IMR-90 (cell line): Measurements from ENCODE around the gene DENND2D. TPM values are rescaled to one million over a fixed set of nuclear protein-coding genes. Genes with fewer than 3 reads are reported as not detected.

Source experiments
- ATAC-seq: fragments of 200-7000 bp; cut with Tn5 transposase; 2 replicates; pipeline ENCODE4 v1.9.1; 2020; ENCODE audit warnings: low read depth, mild to moderate bottlenecking, moderate library complexity
- BruUV-seq: library from RNA; stranded (reverse); fragments of 400-500 nt; replicated peaks from 2 replicates; lab custom pipeline; 2021; lab: Mats Ljungman, UMichigan
- CTCF ChIA-PET: fragments of 300-600 bp; formaldehyde crosslinking; extraction: SDS; loops from one replicate; lab custom pipeline; 2021; ENCODE audit warnings: antibody characterized with exemption; lab: Yijun Ruan, JAX
- POLR2A ChIA-PET: fragments of 300-600 bp; sonication (Branson Sonifier 250); formaldehyde crosslinking; loops from one replicate; lab custom pipeline; 2022; ENCODE audit warnings: antibody characterized with exemption; ENCODE audit not compliant: unreplicated experiment; lab: Charles Lee
- DNase-seq: peaks from one replicate; pipeline ENCODE4 v3.0.0; 2013
- H2AFZ ChIP-seq: replicated peaks from 2 replicates; pipeline ENCODE3; 2013; ENCODE audit warnings: low read length, mild to moderate bottlenecking; ENCODE audit not compliant: poor library complexity
- H2AK5ac ChIP-seq: 2 replicates; pipeline ENCODE4 v1.6.1; 2013; ENCODE audit warnings: low read depth, low read length, inconsistent platforms
- H2AK9ac ChIP-seq: replicated peaks from 2 replicates; pipeline ENCODE3; 2013; ENCODE audit warnings: mild to moderate bottlenecking, low read depth, low read length, moderate library complexity; ENCODE audit not compliant: poor library complexity
- H2BK120ac ChIP-seq: 2 replicates; pipeline ENCODE4 v1.6.1; 2013; ENCODE audit warnings: low read depth, low read length, inconsistent platforms
- H2BK15ac ChIP-seq: 3 replicates; pipeline ENCODE4 v1.6.1; 2013; ENCODE audit warnings: low read depth, low read length, inconsistent platforms
- H2BK20ac ChIP-seq: 2 replicates; pipeline ENCODE4 v1.6.1; 2013; ENCODE audit warnings: low read depth, mild to moderate bottlenecking, inconsistent platforms, low read length, moderate library complexity
- H2BK5ac ChIP-seq: 2 replicates; pipeline ENCODE4 v1.6.1; 2013; ENCODE audit warnings: mild to moderate bottlenecking, low read depth, low read length, inconsistent platforms; ENCODE audit not compliant: poor library complexity, severe bottlenecking
- H3K14ac ChIP-seq: replicated peaks from 2 replicates; pipeline ENCODE4 v1.6.1; 2013; ENCODE audit warnings: low read depth, low read length, inconsistent platforms
- H3K18ac ChIP-seq: 2 replicates; pipeline ENCODE4 v1.6.1; 2013; ENCODE audit warnings: low read depth, low read length, control low read depth
- H3K23ac ChIP-seq: 2 replicates; pipeline ENCODE4 v1.6.1; 2013; ENCODE audit warnings: low read depth, low read length, inconsistent platforms
- H3K27ac ChIP-seq: 2 replicates; pipeline ENCODE4 v1.5.1; 2013; ENCODE audit warnings: mild to moderate bottlenecking, control low read depth, low read length; ENCODE audit not compliant: insufficient read depth
- H3K27me3 ChIP-seq: 2 replicates; pipeline ENCODE4 v1.6.1; 2013; ENCODE audit warnings: low read length; ENCODE audit not compliant: control insufficient read depth, insufficient read depth
- H3K36me3 ChIP-seq: 2 replicates; pipeline ENCODE4 v1.6.1; 2013; ENCODE audit warnings: low read length, mixed read lengths; ENCODE audit not compliant: control insufficient read depth, insufficient read depth
- H3K4ac ChIP-seq: 2 replicates; pipeline ENCODE4 v1.6.1; 2013; ENCODE audit warnings: low read depth, low read length, inconsistent platforms
- H3K4me1 ChIP-seq: 2 replicates; pipeline ENCODE4 v1.6.1; 2013; ENCODE audit warnings: low read length, mixed read lengths; ENCODE audit not compliant: control insufficient read depth, insufficient read depth
- H3K4me2 ChIP-seq: 2 replicates; pipeline ENCODE4 v1.6.1; 2013; ENCODE audit warnings: low read depth, mild to moderate bottlenecking, control low read depth, low read length, moderate library complexity
- H3K4me3 ChIP-seq: 2 replicates; pipeline ENCODE4 v1.5.1; 2013; ENCODE audit warnings: low read depth, mild to moderate bottlenecking, control low read depth, low read length, moderate library complexity; ENCODE audit not compliant: insufficient read depth
- H3K56ac ChIP-seq: 2 replicates; pipeline ENCODE4 v1.6.1; 2013; ENCODE audit warnings: low read length, inconsistent platforms; ENCODE audit not compliant: insufficient read depth; ENCODE audit errors: extremely low read depth
- H3K79me1 ChIP-seq, 2 experiments: 2 replicates each; pipeline ENCODE4 v1.6.1; 2013; ENCODE audit warnings: low read length in 2 of 2, inconsistent platforms in 1 of 2, low read depth in 1 of 2
- H3K9ac ChIP-seq: 2 replicates; pipeline ENCODE4 v1.6.1; 2013; ENCODE audit warnings: low read depth, low read length, control low read depth
- H3K9me1 ChIP-seq: 2 replicates; pipeline ENCODE4 v1.6.1; 2013; ENCODE audit warnings: low read length, inconsistent platforms; ENCODE audit not compliant: insufficient read depth
- H3K9me3 ChIP-seq: 2 replicates; pipeline ENCODE4 v1.6.1; 2013; ENCODE audit warnings: low read length; ENCODE audit not compliant: control insufficient read depth, insufficient read depth
- H4K20me1 ChIP-seq: 2 replicates; pipeline ENCODE4 v1.6.1; 2013; ENCODE audit warnings: low read length, inconsistent platforms; ENCODE audit not compliant: insufficient read depth
- H4K5ac ChIP-seq: 2 replicates; pipeline ENCODE4 v1.6.1; 2013; ENCODE audit warnings: mild to moderate bottlenecking, low read depth, low read length, control low read depth
- H4K8ac ChIP-seq, 2 experiments: 2 replicates each; pipeline ENCODE4 v1.6.1; 2013; ENCODE audit warnings: low read depth in 2 of 2, low read length in 2 of 2, control low read depth in 1 of 2, inconsistent platforms in 1 of 2
- H4K91ac ChIP-seq: 2 replicates; pipeline ENCODE4 v1.6.1; 2013; ENCODE audit warnings: low read depth, low read length, inconsistent platforms; ENCODE audit not compliant: insufficient read depth
- BHLHE40 ChIP-seq: fragments of 150-350 bp; IDR thresholded peaks from 2 replicates; pipeline ENCODE4 v1.6.1; 2016; ENCODE audit warnings: mild to moderate bottlenecking, low read depth, low read length
- CEBPB ChIP-seq: IDR thresholded peaks from 2 replicates; pipeline ENCODE4 v1.6.1; 2012; ENCODE audit warnings: low read depth, low read length, improper control_type of control experiment
- CTCF ChIP-seq: conservative IDR thresholded peaks from 2 replicates; pipeline ENCODE4 v1.5.1; 2012; ENCODE audit warnings: mild to moderate bottlenecking, low read depth, low read length, improper control_type of control experiment
- FOS ChIP-seq: fragments of 150-350 bp; IDR thresholded peaks from 2 replicates; pipeline ENCODE4 v1.6.1; 2016; ENCODE audit warnings: low read depth, low read length
- MAFK ChIP-seq: IDR thresholded peaks from 2 replicates; pipeline ENCODE4 v1.6.1; 2012; ENCODE audit warnings: low read depth, low read length, improper control_type of control experiment
- POLR2A ChIP-seq: IDR thresholded peaks from 2 replicates; pipeline ENCODE4 v1.6.1; 2012; ENCODE audit warnings: mild to moderate bottlenecking, low read depth, low read length
- WGBS, 2 experiments: methylation state at CpG; one replicate each; pipeline versions ENCODE4 v1.1.5 to v1.1.7; 2013; ENCODE audit warnings: missing lambda C conversion rate in 2 of 2; ENCODE audit not compliant: insufficient read length in 1 of 2; ENCODE audit errors: extremely low coverage in 2 of 2; 5-methylcytosine and 5-hydroxymethylcytosine counted together
- dilution Hi-C: fragments of 300-500 bp; cut with HindIII; formaldehyde crosslinking; loops from one replicate; pipeline ENCODE4 v1.14.3; 2018; ENCODE audit warnings: low sequenced_read_pairs; ENCODE audit not compliant: unreplicated experiment
- in situ Hi-C: fragments of 300-500 bp; cut with MboI; formaldehyde crosslinking; loops from 3 replicates; pipeline ENCODE4 v1.14.3; 2019; ENCODE audit warnings: low sequenced_read_pairs, inconsistent platforms, mixed read lengths
- intact Hi-C: fragments of 100-400 bp; cut with micrococcal nuclease; formaldehyde crosslinking; loops from 2 replicates; pipeline ENCODE4 v1.10.0; 2022
- polyA plus RNA-seq, 3 experiments: library from polyadenylated mRNA; depleted of rRNA; stranded (reverse); fragments of >200 nt; gene quantifications; 2 replicates each; pipeline ENCODE4 v1.2.3, GENCODE V29; 2012; ENCODE audit warnings: low replicate concordance in 1 of 3
- total RNA-seq: library from RNA; depleted of rRNA; stranded (reverse); fragments of >200 nt; gene quantifications from 2 replicates; pipeline ENCODE4 v1.2.3, GENCODE V29; 2012

Gene DENND2D
- total and polyA plus RNA-seq, 2 of the 4 experiments (the other 2 are of a cell fraction): 0.86 to 0.90 TPM

- Histone ChIP-seq H2BK5ac (peak overlapping the region; percentile 35), H4K5ac (peak overlapping the region; percentile 29), H2BK120ac (peak overlapping the region; percentile 60), H3K27me3 (no peaks in the 10 kb centered on the region), H3K4me3 (no peak overlapping the region), H2AK9ac (no peak overlapping the region), H2AK5ac (no peak overlapping the region), H3K4me2 (peak overlapping the region; percentile 58), H3K14ac (0 out of 2 replicates have a peak overlapping the region, but pooled peaks have one; percentile 21), H3K4me1 (peaks cover 12% of the 10 kb centered on the region), H3K79me1 (no peaks in the 10 kb centered on the region), H2BK15ac (no peak overlapping the region), H3K9ac (no peak overlapping the region), H4K91ac (no peak overlapping the region), H4K20me1 (no peaks in the 10 kb centered on the region), H3K27ac (peak overlapping the region; percentile 66; the same call in 1 of the 2 replicates), H3K23ac (no peak overlapping the region), H3K18ac (peak overlapping the region; percentile 67), H4K8ac (peak overlapping the region in 1 of 2 experiments; percentile 27; a peak in 1 of 4 replicates), H3K9me1 (no peaks in the 10 kb centered on the region), H2AFZ (peak overlapping the region; percentile 67), H3K36me3 (no peaks in the 10 kb centered on the region), H2BK20ac (no peak overlapping the region), H3K56ac (no peak overlapping the region), H3K4ac (no peak overlapping the region), H3K9me3 (no peaks in the 10 kb centered on the region)
- dilution Hi-C loops (no loop called here), intact Hi-C loops (loop anchor here (2.0 to 10.0 kb wide), 3 partner anchors 87 to 529 kb away; partner anchors contain the start of genes CEPT1, DDX20 and DRAM2), in situ Hi-C loops (loop anchor here (10.0 kb wide), 3 partner anchors 107 to 537 kb away; no protein-coding TSS in a partner anchor)
- peak; percentile 97 for ATAC-seq
- ChIA-PET POLR2A (interaction anchor here (1.0 kb wide), 1 partner anchor 188 kb away, joined by 3 read pairs; no protein-coding TSS in a partner anchor), CTCF (interaction anchor here (0.9 to 1.0 kb wide), 2 partner anchors 14 to 172 kb away, joined by 3 to 4 read pairs; no protein-coding TSS in a partner anchor)
- no peak for TF ChIP-seq CTCF
- peak; percentile 87; the same call in 1 of the 2 replicates for TF ChIP-seq FOS
- TF ChIP-seq BHLHE40: no peak
- TF ChIP-seq CEBPB: no peak
- no peak for TF ChIP-seq MAFK
- TF ChIP-seq POLR2A: no peak
- DNase-seq: peak; percentile 93
- no TSS peak for BruUV-seq
- no CpG with 5 or more reads among the region's 6 CpGs for WGBS, 2 experiments
These were observed 27.7 kb upstream of the DENND2D start for GRCh38 chr1:111227851-111228747.
